Trophoblast cell (in vitro differentiated cells and primary cell): ENCODE data around the gene CBX7.

Source experiments
- DNase-seq, 2 donors: peaks; one replicate each; pipeline ENCODE4 v3.0.0-alpha.2; 2016
- H2AFZ ChIP-seq: 2 replicates; pipeline ENCODE4 v1.6.1; 2013; ENCODE audit warnings: low read length, moderate library complexity, mild to moderate bottlenecking; ENCODE audit not compliant: insufficient read depth, poor library complexity
- H2AK5ac ChIP-seq: 2 replicates; pipeline ENCODE4 v1.6.1; 2013; ENCODE audit warnings: mild to moderate bottlenecking, low read length
- H2BK120ac ChIP-seq: 2 replicates; pipeline ENCODE4 v1.6.1; 2013; ENCODE audit warnings: low read length, mild to moderate bottlenecking, moderate library complexity; ENCODE audit not compliant: insufficient read depth, poor library complexity
- H2BK12ac ChIP-seq: 2 replicates; pipeline ENCODE4 v1.6.1; 2013; ENCODE audit warnings: mild to moderate bottlenecking, low read length, moderate library complexity
- H2BK5ac ChIP-seq: 2 replicates; pipeline ENCODE4 v1.6.1; 2013; ENCODE audit warnings: low read length, low read depth, moderate library complexity, mild to moderate bottlenecking; ENCODE audit not compliant: poor library complexity
- H3K14ac ChIP-seq: 2 replicates; pipeline ENCODE4 v1.6.1; 2013; ENCODE audit warnings: mild to moderate bottlenecking, low read length
- H3K18ac ChIP-seq: 2 replicates; pipeline ENCODE4 v1.6.1; 2013; ENCODE audit warnings: mild to moderate bottlenecking, low read length
- H3K23ac ChIP-seq: 2 replicates; pipeline ENCODE4 v1.6.1; 2013; ENCODE audit warnings: low read length
- H3K27ac ChIP-seq: 2 replicates; pipeline ENCODE4 v1.5.1; 2013; ENCODE audit warnings: low read depth, mild to moderate bottlenecking, inconsistent platforms, low read length, moderate library complexity
- H3K27me3 ChIP-seq: 2 replicates; pipeline ENCODE4 v1.6.1; 2013; ENCODE audit warnings: inconsistent platforms, mild to moderate bottlenecking, low read length, moderate library complexity; ENCODE audit not compliant: insufficient read depth
- H3K36me3 ChIP-seq, 2 experiments: 1 replicate in 1 of 2; 2 replicates in 1 of 2; pipeline ENCODE4 v1.6.1; 2013; ENCODE audit warnings: low read length in 2 of 2, mild to moderate bottlenecking in 2 of 2, moderate library complexity in 1 of 2; ENCODE audit not compliant: insufficient read depth in 2 of 2, control insufficient read depth in 1 of 2
- H3K4ac ChIP-seq: 2 replicates; pipeline ENCODE4 v1.6.1; 2013; ENCODE audit warnings: low read depth, mild to moderate bottlenecking, low read length, moderate library complexity
- H3K4me1 ChIP-seq, 2 experiments: 1 replicate in 1 of 2; 2 replicates in 1 of 2; pipeline ENCODE4 v1.6.1; 2013; ENCODE audit warnings: low read length in 2 of 2, mild to moderate bottlenecking in 2 of 2, moderate library complexity in 1 of 2; ENCODE audit not compliant: insufficient read depth in 2 of 2, control insufficient read depth in 1 of 2
- H3K4me2 ChIP-seq: 2 replicates; pipeline ENCODE4 v1.6.1; 2013; ENCODE audit warnings: inconsistent platforms, mild to moderate bottlenecking, low read length, moderate library complexity
- H3K4me3 ChIP-seq: 2 replicates; pipeline ENCODE4 v1.5.1; 2013; ENCODE audit warnings: mild to moderate bottlenecking, low read depth, low read length, inconsistent platforms
- H3K79me1 ChIP-seq: one replicate; pipeline ENCODE4 v1.6.1; 2013; ENCODE audit warnings: low read length
- H3K79me2 ChIP-seq: 2 replicates; pipeline ENCODE4 v1.6.1; 2013; ENCODE audit warnings: low read length, mild to moderate bottlenecking; ENCODE audit not compliant: control insufficient read depth, insufficient read depth, poor library complexity
- H3K9ac ChIP-seq: 2 replicates; pipeline ENCODE4 v1.6.1; 2013; ENCODE audit warnings: mild to moderate bottlenecking, low read length
- H3K9me3 ChIP-seq: 2 replicates; pipeline ENCODE4 v1.6.1; 2013; ENCODE audit warnings: low read depth, mild to moderate bottlenecking, control low read depth, inconsistent platforms, low read length; ENCODE audit not compliant: insufficient read depth
- H4K12ac ChIP-seq: 2 replicates; pipeline ENCODE4 v1.6.1; 2013; ENCODE audit warnings: low read depth, mild to moderate bottlenecking, low read length, moderate library complexity
- H4K8ac ChIP-seq: 2 replicates; pipeline ENCODE4 v1.6.1; 2013; ENCODE audit warnings: low read depth, mild to moderate bottlenecking, low read length, moderate library complexity
- H4K91ac ChIP-seq: one replicate; pipeline ENCODE4 v1.6.1; 2013; ENCODE audit warnings: low read depth, mild to moderate bottlenecking, low read length, moderate library complexity
- WGBS: extraction: QIAGEN DNeasy Blood & Tissue Kit; methylation state at CpG from one replicate; pipeline ENCODE4 v1.1.7; 2013; ENCODE audit warnings: missing lambda C conversion rate; ENCODE audit not compliant: insufficient read length, insufficient coverage; ENCODE audit errors: extremely low coverage; 5-methylcytosine and 5-hydroxymethylcytosine counted together

Gene CBX7

GRCh38 chr22:39098026-39098425 lies 54.5 kb downstream of the CBX7 start:
- H2AK5ac ChIP-seq = no peak overlapping the region
- H3K4me2 ChIP-seq = no peak overlapping the region
- no peak overlapping the region for H2BK12ac ChIP-seq
- H3K27ac ChIP-seq = no peak overlapping the region
- H2AFZ ChIP-seq = no peak overlapping the region
- H3K36me3 ChIP-seq = no peaks in the 10 kb centered on the region
- no peak overlapping the region for H3K4me3 ChIP-seq
- H3K4me1 ChIP-seq = peaks cover 8 to 10% of the 10 kb centered on the region in 2 experiments
- H3K79me2 ChIP-seq = peaks cover 3% of the 10 kb centered on the region
- no peak overlapping the region for H3K23ac ChIP-seq
- no peak overlapping the region for H4K12ac ChIP-seq
- H4K91ac ChIP-seq = peak overlapping the region; percentile 8
- H2BK120ac ChIP-seq = peak overlapping the region; percentile 36
- H2BK5ac ChIP-seq = no peak overlapping the region
- no peaks in the 10 kb centered on the region for H3K27me3 ChIP-seq
- no peak overlapping the region for H3K9ac ChIP-seq
- H4K8ac ChIP-seq = peak overlapping the region; percentile 45
- H3K4ac ChIP-seq = no peak overlapping the region
- no peak overlapping the region for H3K14ac ChIP-seq
- peaks cover 2% of the 10 kb centered on the region for H3K9me3 ChIP-seq
- WGBS = no CpG with 5 or more reads among the region's 6 CpGs
- no peak overlapping the region for H3K18ac ChIP-seq
- peaks cover 9% of the 10 kb centered on the region for H3K79me1 ChIP-seq
- no peak for DNase-seq

- Histone ChIP-seq H3K9ac (no peak within 1 kb of the TSS), H3K4me3 (no peak within 1 kb of the TSS), H3K27ac (no peak within 1 kb of the TSS), H4K8ac (peak within 1 kb of the TSS; percentile 73), H3K27me3 (no peaks in the 10 kb centered on the region), H2BK12ac (peak within 1 kb of the TSS; percentile 63), H2AFZ (peak within 1 kb of the TSS; percentile 88), H3K14ac (peak within 1 kb of the TSS; percentile 57), H3K18ac (peak within 1 kb of the TSS; percentile 46), H3K4ac (peak within 1 kb of the TSS; percentile 78), H3K4me1 (peaks cover 8 to 10% of the 10 kb centered on the region in 2 experiments), H3K79me2 (peaks cover 3% of the 10 kb centered on the region), H2AK5ac (peak within 1 kb of the TSS; percentile 89), H3K36me3 (no peaks in the 10 kb centered on the region), H2BK5ac (peak within 1 kb of the TSS; percentile 73), H4K91ac (peak within 1 kb of the TSS; percentile 85), H2BK120ac (peak within 1 kb of the TSS; percentile 90), H3K23ac (no peak within 1 kb of the TSS), H3K4me2 (no peak within 1 kb of the TSS), H3K79me1 (peaks cover 9% of the 10 kb centered on the region), H3K9me3 (peaks cover 2% of the 10 kb centered on the region), H4K12ac (peak within 1 kb of the TSS; percentile 40)
- no CpG with 5 or more reads among the region's 9 CpGs for WGBS
- no peak for DNase-seq
Measured at GRCh38 chr22:39097098-39098020, 55.1 kb downstream of the CBX7 start, which contains the start of gene APOBEC3H. Gene APOBEC3H (plus strand): TSS chr22:39097244. CDS start chr22:39100279, 3,035 bp downstream.

DNA sequence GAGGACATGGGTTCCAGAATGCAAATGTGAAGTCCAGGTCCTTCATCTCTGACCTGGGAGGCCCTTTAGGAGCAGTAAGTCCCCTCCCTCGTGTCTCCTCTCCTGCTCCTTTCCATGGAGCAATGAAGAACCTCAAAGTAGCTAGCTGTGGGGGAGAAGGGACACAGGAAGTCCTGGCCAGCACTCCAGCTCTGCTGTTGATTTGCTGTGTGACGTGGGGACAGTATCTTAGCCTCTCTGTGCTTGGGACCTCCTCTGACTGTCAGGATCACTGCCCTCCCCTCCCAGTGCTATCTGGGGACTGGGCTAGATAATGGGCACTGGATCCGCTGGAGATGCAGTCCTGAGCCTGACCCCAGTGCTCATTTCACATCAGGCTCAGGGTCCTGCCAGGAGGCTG lies 56.5 kb downstream of the CBX7 start:
- no peak overlapping the region for H3K27ac ChIP-seq

GRCh38 chr22:39094717-39095389 lies 57.6 kb downstream of the CBX7 start:
- Histone ChIP-seq H3K79me1 (peaks cover 9% of the 10 kb centered on the region), H4K91ac (no peak overlapping the region), H2BK12ac (no peak overlapping the region), H3K36me3 (no peaks in the 10 kb centered on the region), H2BK120ac (no peak overlapping the region), H3K27me3 (no peaks in the 10 kb centered on the region), H3K14ac (no peak overlapping the region), H2AK5ac (no peak overlapping the region), H3K23ac (no peak overlapping the region), H4K12ac (no peak overlapping the region), H3K4ac (no peak overlapping the region), H3K4me2 (no peak overlapping the region), H3K18ac (no peak overlapping the region), H3K27ac (no peak overlapping the region), H3K9me3 (peaks cover 2% of the 10 kb centered on the region), H3K9ac (no peak overlapping the region), H3K79me2 (peaks cover 3% of the 10 kb centered on the region), H2AFZ (no peak overlapping the region), H3K4me1 (peaks cover 8 to 10% of the 10 kb centered on the region in 2 experiments), H2BK5ac (no peak overlapping the region), H3K4me3 (no peak overlapping the region), H4K8ac (no peak overlapping the region)
- no CpG with 5 or more reads among the region's 14 CpGs for WGBS
- DNase-seq = no peak

More for the DNA sequence above, 56.5 kb downstream of the CBX7 start:
- Histone ChIP-seq H4K91ac (peak overlapping the region; percentile 37), H3K4me1 (peaks cover 8 to 10% of the 10 kb centered on the region in 2 experiments), H2AK5ac (no peak overlapping the region), H3K79me2 (peaks cover 3% of the 10 kb centered on the region), H3K79me1 (peaks cover 9% of the 10 kb centered on the region), H4K8ac (no peak overlapping the region), H3K4ac (no peak overlapping the region), H3K23ac (no peak overlapping the region), H3K9me3 (peaks cover 2% of the 10 kb centered on the region), H2BK120ac (no peak overlapping the region), H4K12ac (no peak overlapping the region), H3K27me3 (no peaks in the 10 kb centered on the region), H3K9ac (no peak overlapping the region), H2AFZ (no peak overlapping the region), H3K14ac (no peak overlapping the region), H3K4me2 (no peak overlapping the region), H3K36me3 (no peaks in the 10 kb centered on the region), H3K4me3 (no peak overlapping the region), H3K18ac (no peak overlapping the region), H2BK12ac (no peak overlapping the region), H2BK5ac (no peak overlapping the region)
- DNase-seq = no peak
- no CpG with 5 or more reads among the region's 3 CpGs for WGBS
